Epithelial cell of proximal tubule (primary cell): ENCODE measurements around the gene TPSAB1. TPM values are rescaled to one million over a fixed set of nuclear protein-coding genes. Genes with fewer than 3 reads are reported as not detected.
"Not testable (repeated sequence)": the region's sequence is repeated elsewhere in the genome, so short reads cannot be mapped to it uniquely, and the experiment has no call there.

Experiments used
- DNase-seq: peaks from one replicate; pipeline ENCODE4 v3.0.0-alpha.2; 2011; ENCODE audit warnings: low read depth
- H3K4me3 ChIP-seq: 2 replicates; pipeline ENCODE4 v1.5.1; 2011; ENCODE audit warnings: low read depth, mild to moderate bottlenecking, low read length
- CTCF ChIP-seq: conservative IDR thresholded peaks from 2 replicates; pipeline ENCODE4 v1.5.1; 2012; ENCODE audit warnings: low read depth, mild to moderate bottlenecking, low read length
- total RNA-seq: library from RNA; depleted of rRNA; stranded (reverse); fragments of >200 nt; gene quantifications from 2 replicates; pipeline ENCODE4 v1.2.3, GENCODE V29; 2015

Gene TPSAB1
- total RNA-seq, 1 donor from 2014 or later: not detected

- TF ChIP-seq CTCF: no peak
- no peak overlapping the region for H3K4me3 ChIP-seq
- DNase-seq: no peak
Observed at GRCh38 chr16:1262846-1263221, 22.3 kb downstream of the TPSAB1 start.

GRCh38 chr16:1263591-1264344 is 23.3 kb downstream of the TPSAB1 start:
- H3K4me3 ChIP-seq: no peak overlapping the region
- no peak for DNase-seq
- no peak for TF ChIP-seq CTCF

GRCh38 chr16:1264345-1265089 is 24.0 kb downstream of the TPSAB1 start:
- no peak for DNase-seq
- H3K4me3 ChIP-seq: no peak overlapping the region
- no peak for TF ChIP-seq CTCF

- no peak overlapping the region for H3K4me3 ChIP-seq
- DNase-seq: no peak
- TF ChIP-seq CTCF: no peak
Observed at GRCh38 chr16:1265090-1265630, 24.7 kb downstream of the TPSAB1 start.

GRCh38 chr16:1265826-1266225 is 25.3 kb downstream of the TPSAB1 start:
- H3K4me3 ChIP-seq: no peak overlapping the region
- DNase-seq: no peak
- TF ChIP-seq CTCF: no peak

GRCh38 chr16:1269418-1269817 is 28.9 kb downstream of the TPSAB1 start:
- not testable (repeated sequence) for DNase-seq, H3K4me3 ChIP-seq

GRCh38 chr16:1271380-1271723 is 30.8 kb downstream of the TPSAB1 start:
- no peak overlapping the region for H3K4me3 ChIP-seq
- no peak for DNase-seq
- no peak for TF ChIP-seq CTCF

- DNase-seq, H3K4me3 ChIP-seq: not testable (repeated sequence)
Observed at GRCh38 chr16:1271724-1272413, 31.4 kb downstream of the TPSAB1 start.
